HepG2 (cell line): ENCODE results near the gene TP73. TPM values are rescaled to one million over a fixed set of nuclear protein-coding genes. Genes with fewer than 3 reads are reported as not detected.

ENCODE experiments used
- ATAC-seq: fragments of 200-7000 bp; cut with Tn5 transposase; 3 replicates; pipeline ENCODE4 v1.9.1; 2020; ENCODE audit warnings: mild to moderate bottlenecking, moderate library complexity
- BruUV-seq: library from RNA; stranded (reverse); fragments of 400-500 nt; replicated peaks from 2 replicates; lab custom pipeline; 2021; lab: Mats Ljungman, UMichigan
- CTCF ChIA-PET: fragments of 300-600 bp; formaldehyde crosslinking; extraction: SDS; loops from one replicate; lab custom pipeline; 2021; ENCODE audit warnings: low total read pairs, inconsistent platforms, low intra/inter-chr PET ratio; lab: Yijun Ruan, JAX
- POLR2A ChIA-PET: fragments of 350-600 bp; sonication (Branson Sonifier 250); formaldehyde crosslinking; loops from one replicate; lab custom pipeline; 2020; ENCODE audit warnings: antibody characterized with exemption, inconsistent platforms; lab: Yijun Ruan, JAX
- DNase-seq: peaks from one replicate; pipeline ENCODE4 v3.0.0-alpha.2; 2015; ENCODE audit warnings: low spot score
- FAIRE-seq: peaks from 3 replicates; lab custom pipeline; 2011; peaks lifted over from hg19 to GRCh38; lab: Jason Lieb, UNC
- H2AFZ ChIP-seq: one replicate; pipeline ENCODE4 v1.6.1; 2011; ENCODE audit warnings: low read length, inconsistent platforms
- H3K27ac ChIP-seq: fragments of 300-600 bp; 3 replicates; pipeline ENCODE4 v1.8.0; 2011; ENCODE audit warnings: mixed run types, mild to moderate bottlenecking, mixed read lengths, low read length, inconsistent platforms; ENCODE audit not compliant: insufficient read depth; ENCODE audit errors: extremely low read length
- H3K27me3 ChIP-seq, 2 experiments: fragments of 200-600 bp in 1 of 2; 2 replicates in 1 of 2; 3 replicates in 1 of 2; pipeline versions ENCODE4 v1.6.0 to v1.8.0; 2011; ENCODE audit warnings: low read length in 2 of 2, mild to moderate bottlenecking in 2 of 2, moderate library complexity in 2 of 2, inconsistent platforms in 1 of 2; ENCODE audit not compliant: insufficient read depth in 2 of 2, control insufficient read depth in 1 of 2
- H3K36me3 ChIP-seq, 2 experiments: fragments of 200-600 bp in 1 of 2; replicated peaks in 1 of 2; 2 replicates in 1 of 2; 3 replicates in 1 of 2; pipeline versions ENCODE4 v1.5.1 to v1.8.0; 2011; ENCODE audit warnings: low read length in 2 of 2, inconsistent platforms in 1 of 2; ENCODE audit not compliant: insufficient read depth in 2 of 2, control insufficient read depth in 1 of 2
- H3K4me1 ChIP-seq: 2 replicates; pipeline ENCODE4 v1.5.1; 2012; ENCODE audit warnings: low read length, inconsistent platforms; ENCODE audit not compliant: insufficient read depth
- H3K4me2 ChIP-seq: 2 replicates; pipeline ENCODE4 v1.6.0; 2011; ENCODE audit warnings: low read depth, low read length, inconsistent platforms
- H3K4me3 ChIP-seq, 3 experiments: fragments of 200-600 bp in 1 of 3; sonication (generic), shearing (Covaris generic) in 1 of 3; replicated peaks in 1 of 3; 2 replicates each; pipeline ENCODE4 v1.5.1; 2011 to 2016; ENCODE audit warnings: low read length in 3 of 3, inconsistent platforms in 2 of 3, low read depth in 2 of 3, mild to moderate bottlenecking in 2 of 3, control low read depth in 1 of 3, mixed read lengths in 1 of 3; ENCODE audit not compliant: insufficient read depth in 1 of 3
- H3K79me2 ChIP-seq: one replicate; pipeline ENCODE4 v1.6.1; 2011; ENCODE audit warnings: low read length, inconsistent platforms; ENCODE audit not compliant: insufficient read depth
- H3K9ac ChIP-seq: 2 replicates; pipeline ENCODE4 v1.6.0; 2011; ENCODE audit warnings: mild to moderate bottlenecking, low read depth, low read length, inconsistent platforms; ENCODE audit not compliant: insufficient read depth
- H3K9me3 ChIP-seq: 2 replicates; pipeline ENCODE4 v1.5.1; 2012; ENCODE audit warnings: mild to moderate bottlenecking, low read length
- H4K20me1 ChIP-seq: 2 replicates; pipeline ENCODE4 v1.6.0; 2011; ENCODE audit warnings: inconsistent platforms, mild to moderate bottlenecking, low read length, moderate library complexity; ENCODE audit not compliant: insufficient read depth
- BHLHE40 ChIP-seq: IDR thresholded peaks from 2 replicates; pipeline ENCODE4 v1.6.1; 2011; ENCODE audit warnings: low read length, improper control_type of control experiment
- IRX3 ChIP-seq: sonication (generic); formaldehyde crosslinking; IDR thresholded peaks from 2 replicates; pipeline ENCODE4 v1.8.1; 2023; ENCODE audit warnings: mild to moderate bottlenecking, low read depth, missing genetic modification reagents, borderline replicate concordance
- ZBTB8A ChIP-seq: sonication (generic); formaldehyde crosslinking; IDR thresholded peaks from 2 replicates; pipeline ENCODE4 v1.4.0; 2020; ENCODE audit warnings: mild to moderate bottlenecking, low read depth, missing genetic modification reagents, borderline replicate concordance
- ZEB1 ChIP-seq: IDR thresholded peaks from 2 replicates; pipeline ENCODE4 v1.6.1; 2012; ENCODE audit warnings: mild to moderate bottlenecking, low read depth, inconsistent platforms; ENCODE audit not compliant: insufficient replicate concordance
- ZNF136 ChIP-seq: sonication (generic); formaldehyde crosslinking; IDR thresholded peaks from 2 replicates; pipeline ENCODE4 v1.8.1; 2022; ENCODE audit warnings: low read depth, mild to moderate bottlenecking, moderate library complexity, missing genetic modification reagents
- WGBS: methylation state at CpG from one replicate; pipeline ENCODE4 v1.1.6; 2017; ENCODE audit warnings: low lambda C conversion rate; 5-methylcytosine and 5-hydroxymethylcytosine counted together
- in situ Hi-C: cut with HindIII; loops from 2 replicates; pipeline ENCODE4 v1.10.0; 2017; ENCODE audit warnings: low pct_unique_long_range_greater_than_20kb; ENCODE audit not compliant: extremely low pct_ligation_motif_present
- intact Hi-C: fragments of 100-400 bp; cut with micrococcal nuclease; formaldehyde crosslinking; loops from one replicate; pipeline ENCODE4 v1.10.0; 2022; ENCODE audit not compliant: unreplicated experiment
- polyA plus RNA-seq, 8 experiments: library from polyadenylated mRNA; depleted of rRNA in 3 of 8; stranded (reverse) in 7 of 8; unstranded in 1 of 8; fragments of >200 nt; fragmentation: Illumina TruSeq in 4 of 8; extraction: Trizol in 4 of 8; gene quantifications; 2 replicates each; pipeline versions ENCODE4 v1.2.1 to v1.2.3, GENCODE V29; 2011 to 2016; ENCODE audit warnings: low read depth in 4 of 8, missing spikeins in 1 of 8, mixed read lengths in 1 of 8; ENCODE audit not compliant: insufficient read depth in 1 of 8
- total RNA-seq, 5 experiments: library from RNA; depleted of rRNA; stranded (reverse); fragments of >200 nt; fragmentation: Illumina TruSeq; extraction: Trizol; gene quantifications; 2 replicates each; pipeline ENCODE4 v1.2.3, GENCODE V29; 2016; ENCODE audit warnings: low read depth in 1 of 5
- TF ChIP-seq, protein P1 (sequence below): sonication (generic); formaldehyde crosslinking; IDR thresholded peaks from 2 replicates; pipeline ENCODE4 v1.5.1; 2020; ENCODE audit warnings: missing genetic modification reagents, mild to moderate bottlenecking, borderline replicate concordance
- TF ChIP-seq, protein P2 (sequence below): sonication (generic); formaldehyde crosslinking; IDR thresholded peaks from 2 replicates; pipeline ENCODE4 v1.4.0; 2020; ENCODE audit warnings: missing genetic modification reagents
- TF ChIP-seq, protein P3 (sequence below): sonication (generic); formaldehyde crosslinking; conservative IDR thresholded peaks from 2 replicates; pipeline ENCODE4 v1.8.0; 2022; ENCODE audit warnings: missing genetic modification reagents

TP73 gene
- total and polyA plus RNA-seq, 2 of the 13 experiments (the other 11 are each of a cell fraction or from before 2014, with no cell fraction given): 0.49 to 1.1 TPM

DNA sequence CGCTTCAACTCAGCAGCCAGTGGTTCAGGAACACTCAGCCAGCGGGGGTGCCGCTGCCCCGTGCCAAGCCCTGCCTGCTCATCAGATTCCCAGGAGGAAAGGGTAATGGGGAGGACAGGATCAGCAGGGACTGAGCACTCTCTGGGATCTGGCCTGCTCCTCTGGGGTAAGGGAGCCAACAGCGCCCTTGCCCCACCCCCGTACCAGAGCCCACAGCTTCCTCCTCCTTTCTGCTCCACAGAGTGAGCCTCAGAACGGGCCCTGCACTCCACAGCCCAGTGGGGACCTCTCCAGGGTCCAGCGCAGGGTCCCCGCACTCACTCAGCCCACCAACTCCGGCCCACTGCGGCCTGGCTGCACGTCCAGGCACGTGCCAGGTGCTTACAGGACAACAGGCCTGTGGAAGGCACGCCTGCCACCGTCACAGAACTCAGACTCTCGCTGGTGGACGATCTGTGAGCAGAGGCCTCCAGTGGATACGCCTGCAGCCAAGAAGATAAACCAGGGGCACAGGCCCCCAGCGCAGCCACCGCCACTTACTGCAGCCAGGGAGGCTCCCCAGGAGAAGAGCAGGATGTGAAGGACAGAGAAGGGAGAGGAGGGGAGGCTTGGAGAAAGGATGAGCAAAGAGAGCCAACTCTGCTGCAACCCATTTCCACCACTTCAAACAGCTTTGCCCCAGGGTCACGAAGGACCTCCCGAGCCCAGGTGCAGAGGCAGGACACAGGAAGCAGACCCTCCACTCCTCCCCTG is 43.1 kb upstream of the TP73 start:
- ChIA-PET CTCF (no interaction called here), POLR2A (no interaction called here)
- H4K20me1 ChIP-seq: peaks cover 6% of the 10 kb centered on the region; the same call in 1 of the 2 replicates
- TF ChIP-seq, protein P1, sequence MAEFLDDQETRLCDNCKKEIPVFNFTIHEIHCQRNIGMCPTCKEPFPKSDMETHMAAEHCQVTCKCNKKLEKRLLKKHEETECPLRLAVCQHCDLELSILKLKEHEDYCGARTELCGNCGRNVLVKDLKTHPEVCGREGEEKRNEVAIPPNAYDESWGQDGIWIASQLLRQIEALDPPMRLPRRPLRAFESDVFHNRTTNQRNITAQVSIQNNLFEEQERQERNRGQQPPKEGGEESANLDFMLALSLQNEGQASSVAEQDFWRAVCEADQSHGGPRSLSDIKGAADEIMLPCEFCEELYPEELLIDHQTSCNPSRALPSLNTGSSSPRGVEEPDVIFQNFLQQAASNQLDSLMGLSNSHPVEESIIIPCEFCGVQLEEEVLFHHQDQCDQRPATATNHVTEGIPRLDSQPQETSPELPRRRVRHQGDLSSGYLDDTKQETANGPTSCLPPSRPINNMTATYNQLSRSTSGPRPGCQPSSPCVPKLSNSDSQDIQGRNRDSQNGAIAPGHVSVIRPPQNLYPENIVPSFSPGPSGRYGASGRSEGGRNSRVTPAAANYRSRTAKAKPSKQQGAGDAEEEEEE (CRISPR knock-in tag): no peak
- TF ChIP-seq BHLHE40: 0 out of 2 replicates have a peak, but pooled peaks have one; percentile 16
- H3K4me3 ChIP-seq: no peak overlapping the region
- no TSS peak for BruUV-seq
- H3K4me1 ChIP-seq: peaks cover 45% of the 10 kb centered on the region
- H3K27ac ChIP-seq: no peak overlapping the region
- no peak for FAIRE-seq
- no peak overlapping the region for H2AFZ ChIP-seq
- H3K9me3 ChIP-seq: no peaks in the 10 kb centered on the region
- in situ Hi-C loops (no loop called here), intact Hi-C loops (no loop called here)
- H3K36me3 ChIP-seq: no peaks in the 10 kb centered on the region
- 44% methylated on average over 15 of the region's 22 CpGs for WGBS
- no peak for ATAC-seq
- H3K4me2 ChIP-seq: no peak overlapping the region
- no peak for DNase-seq
- no peaks in the 10 kb centered on the region for H3K79me2 ChIP-seq
- no peak overlapping the region for H3K9ac ChIP-seq
- H3K27me3 ChIP-seq: peaks cover 13 to 91% of the 10 kb centered on the region in 2 experiments

DNA sequence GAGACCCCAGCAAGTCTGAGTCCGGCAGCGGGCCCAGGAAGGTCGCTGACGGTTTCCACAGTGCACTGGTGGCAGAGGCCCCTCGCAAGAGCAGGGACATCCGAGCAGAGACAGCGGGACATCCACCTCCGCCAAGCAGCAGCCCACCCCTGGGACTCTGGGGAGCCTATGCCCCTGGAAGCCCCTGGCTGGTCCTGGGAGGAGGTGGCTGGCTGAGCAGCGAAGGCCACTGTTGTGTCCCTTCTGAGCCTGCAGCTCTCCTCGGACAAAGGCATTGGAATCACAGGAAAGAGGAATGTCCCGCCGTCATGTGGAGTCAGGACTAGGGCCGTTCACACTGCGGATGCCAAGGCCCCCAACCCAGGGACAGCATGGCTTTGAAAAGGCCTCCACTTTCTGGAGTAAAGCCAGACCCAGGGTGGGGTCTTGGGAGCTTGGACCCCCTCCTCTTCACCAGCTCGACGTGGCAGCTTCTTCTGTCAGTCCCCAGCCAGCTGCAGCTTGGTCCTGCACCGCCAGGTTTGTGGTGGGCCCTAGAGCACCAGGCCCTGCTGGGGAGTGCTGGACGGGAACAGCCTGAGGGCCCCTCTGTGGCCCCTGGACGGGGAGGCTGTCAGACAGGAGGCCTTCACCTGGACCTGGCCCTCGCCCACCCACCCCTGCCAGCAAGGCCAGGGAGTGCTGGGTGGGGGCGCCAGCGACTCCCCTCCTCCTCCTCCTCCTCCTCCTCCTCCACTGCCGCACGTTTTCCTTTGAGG is 42.4 kb upstream of the TP73 start:
- Histone ChIP-seq H3K27ac (no peak overlapping the region), H3K27me3 (peaks cover 13 to 92% of the 10 kb centered on the region in 2 experiments), H3K9ac (no peak overlapping the region), H3K4me1 (peaks cover 53% of the 10 kb centered on the region), H4K20me1 (peaks cover 6% of the 10 kb centered on the region; the same call in 1 of the 2 replicates), H2AFZ (no peak overlapping the region), H3K4me2 (no peak overlapping the region), H3K79me2 (no peaks in the 10 kb centered on the region), H3K9me3 (no peaks in the 10 kb centered on the region), H3K36me3 (no peaks in the 10 kb centered on the region), H3K4me3 (no peak overlapping the region)
- 22% methylated on average over 3 of the region's 24 CpGs for WGBS
- in situ Hi-C loops (no loop called here), intact Hi-C loops (no loop called here)
- DNase-seq: no peak
- POLR2A ChIA-PET: no interaction called here
- BruUV-seq: no TSS peak
- FAIRE-seq: no peak
- ATAC-seq: no peak
- CTCF ChIA-PET: no interaction called here
- TF ChIP-seq IRX3 (CRISPR knock-in tag) (no peak), ZEB1 (no peak), ZBTB8A (CRISPR knock-in tag) (no peak), ZNF136 (CRISPR knock-in tag) (no peak)
- TF ChIP-seq, protein P2, sequence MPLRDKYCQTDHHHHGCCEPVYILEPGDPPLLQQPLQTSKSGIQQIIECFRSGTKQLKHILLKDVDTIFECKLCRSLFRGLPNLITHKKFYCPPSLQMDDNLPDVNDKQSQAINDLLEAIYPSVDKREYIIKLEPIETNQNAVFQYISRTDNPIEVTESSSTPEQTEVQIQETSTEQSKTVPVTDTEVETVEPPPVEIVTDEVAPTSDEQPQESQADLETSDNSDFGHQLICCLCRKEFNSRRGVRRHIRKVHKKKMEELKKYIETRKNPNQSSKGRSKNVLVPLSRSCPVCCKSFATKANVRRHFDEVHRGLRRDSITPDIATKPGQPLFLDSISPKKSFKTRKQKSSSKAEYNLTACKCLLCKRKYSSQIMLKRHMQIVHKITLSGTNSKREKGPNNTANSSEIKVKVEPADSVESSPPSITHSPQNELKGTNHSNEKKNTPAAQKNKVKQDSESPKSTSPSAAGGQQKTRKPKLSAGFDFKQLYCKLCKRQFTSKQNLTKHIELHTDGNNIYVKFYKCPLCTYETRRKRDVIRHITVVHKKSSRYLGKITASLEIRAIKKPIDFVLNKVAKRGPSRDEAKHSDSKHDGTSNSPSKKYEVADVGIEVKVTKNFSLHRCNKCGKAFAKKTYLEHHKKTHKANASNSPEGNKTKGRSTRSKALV (CRISPR knock-in tag): no peak
- TF ChIP-seq, protein P3, sequence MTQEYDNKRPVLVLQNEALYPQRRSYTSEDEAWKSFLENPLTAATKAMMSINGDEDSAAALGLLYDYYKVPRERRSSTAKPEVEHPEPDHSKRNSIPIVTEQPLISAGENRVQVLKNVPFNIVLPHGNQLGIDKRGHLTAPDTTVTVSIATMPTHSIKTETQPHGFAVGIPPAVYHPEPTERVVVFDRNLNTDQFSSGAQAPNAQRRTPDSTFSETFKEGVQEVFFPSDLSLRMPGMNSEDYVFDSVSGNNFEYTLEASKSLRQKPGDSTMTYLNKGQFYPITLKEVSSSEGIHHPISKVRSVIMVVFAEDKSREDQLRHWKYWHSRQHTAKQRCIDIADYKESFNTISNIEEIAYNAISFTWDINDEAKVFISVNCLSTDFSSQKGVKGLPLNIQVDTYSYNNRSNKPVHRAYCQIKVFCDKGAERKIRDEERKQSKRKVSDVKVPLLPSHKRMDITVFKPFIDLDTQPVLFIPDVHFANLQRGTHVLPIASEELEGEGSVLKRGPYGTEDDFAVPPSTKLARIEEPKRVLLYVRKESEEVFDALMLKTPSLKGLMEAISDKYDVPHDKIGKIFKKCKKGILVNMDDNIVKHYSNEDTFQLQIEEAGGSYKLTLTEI: no peak
